Colon (tissue), 2 donors: Measurements from ENCODE around the gene GRIK1.

ENCODE experiments used
- FAIRE-seq: peaks from 2 replicates; lab custom pipeline; 2012; peaks lifted over from hg19 to GRCh38; lab: Jason Lieb, UNC
- donor health status: control.
- donor health status: control.

Gene GRIK1

GRCh38 chr21:29529139-29529538 is 410.7 kb downstream of the GRIK1 start:
- FAIRE-seq = no peak

GRCh38 chr21:29526545-29526944 is 413.3 kb downstream of the GRIK1 start:
- no peak for FAIRE-seq

GRCh38 chr21:29524055-29524454 is 415.7 kb downstream of the GRIK1 start:
- FAIRE-seq = no peak

- FAIRE-seq = no peak
Observed at GRCh38 chr21:29523646-29524045, 416.1 kb downstream of the GRIK1 start.

- no peak for FAIRE-seq
Observed at GRCh38 chr21:29521872-29522271, 417.9 kb downstream of the GRIK1 start.

GRCh38 chr21:29520171-29520570 is 419.6 kb downstream of the GRIK1 start:
- no peak for FAIRE-seq

GRCh38 chr21:29514652-29515247 is 425.0 kb downstream of the GRIK1 start:
- FAIRE-seq = no peak

GRCh38 chr21:29513535-29513934 is 426.3 kb downstream of the GRIK1 start:
- FAIRE-seq = no peak

GRCh38 chr21:29511096-29511495 is 428.7 kb downstream of the GRIK1 start:
- FAIRE-seq = no peak

- FAIRE-seq = no peak
Observed at GRCh38 chr21:29509121-29509520, 430.7 kb downstream of the GRIK1 start.

GRCh38 chr21:29508301-29508700 is 431.5 kb downstream of the GRIK1 start:
- FAIRE-seq = no peak

GRCh38 chr21:29506947-29507346 is 432.8 kb downstream of the GRIK1 start:
- FAIRE-seq = no peak

- no peak for FAIRE-seq
Observed at GRCh38 chr21:29506214-29506613, 433.6 kb downstream of the GRIK1 start.

- FAIRE-seq = no peak
Observed at GRCh38 chr21:29504751-29505321, 435.0 kb downstream of the GRIK1 start.

GRCh38 chr21:29501451-29501850 is 438.3 kb downstream of the GRIK1 start:
- no peak for FAIRE-seq

GRCh38 chr21:29499734-29500343 is 440.0 kb downstream of the GRIK1 start:
- no peak for FAIRE-seq

GRCh38 chr21:29499229-29499628 is 440.6 kb downstream of the GRIK1 start:
- FAIRE-seq = no peak

- FAIRE-seq = no peak
Observed at GRCh38 chr21:29496337-29496736, 443.5 kb downstream of the GRIK1 start.

- FAIRE-seq = no peak
Observed at GRCh38 chr21:29490016-29490415, 449.8 kb downstream of the GRIK1 start.

- FAIRE-seq = no peak
Observed at GRCh38 chr21:29487154-29487553, 452.6 kb downstream of the GRIK1 start.
